K562 (cell line): Measurements from ENCODE around the gene SMPDL3B. TPM values are rescaled to one million over a fixed set of nuclear protein-coding genes. Genes with fewer than 3 reads are reported as not detected.

Experiments used
- ATAC-seq: fragments of 200-7000 bp; cut with Tn5 transposase; 3 replicates; pipeline ENCODE4 v1.9.1; 2020; ENCODE audit warnings: moderate library complexity
- BruUV-seq: library from RNA; stranded (reverse); fragments of 400-500 nt; replicated peaks from 2 replicates; lab custom pipeline; 2021; lab: Mats Ljungman, UMichigan
- CTCF ChIA-PET: fragments of 300-600 bp; formaldehyde crosslinking; extraction: SDS; loops from one replicate; lab custom pipeline; 2021; ENCODE audit warnings: low intra/inter-chr PET ratio; lab: Yijun Ruan, JAX
- POLR2A ChIA-PET: fragments of 300-600, 350-650 bp; sonication (Branson Sonifier 250); formaldehyde crosslinking; extraction: SDS; loops from one replicate; lab custom pipeline; 2021; ENCODE audit warnings: antibody characterized with exemption, inconsistent platforms; lab: Yijun Ruan, JAX
- DNase-seq, 4 experiments: peaks; one replicate each; pipeline versions ENCODE4 v3.0.0 to v3.0.0-alpha.2; 2011 to 2018; ENCODE audit warnings: low spot score in 3 of 4, mixed read lengths in 3 of 4; ENCODE audit errors: extremely low read depth in 1 of 4
- FAIRE-seq: peaks from 2 replicates; lab custom pipeline; 2011; peaks lifted over from hg19 to GRCh38; lab: Jason Lieb, UNC
- H2AFZ ChIP-seq: 2 replicates; pipeline ENCODE4 v1.6.0; 2011; ENCODE audit warnings: low read depth, low read length, control low read depth, inconsistent platforms
- H3K27ac ChIP-seq: fragments of 200-600 bp; 3 replicates; pipeline ENCODE4 v1.8.0; 2011; ENCODE audit warnings: low read depth, mild to moderate bottlenecking, control low read depth, inconsistent platforms, low read length, moderate library complexity, mixed read lengths; ENCODE audit errors: extremely low read depth
- H3K27me3 ChIP-seq, 2 experiments: fragments of 300-600 bp in 1 of 2; 2 replicates in 1 of 2; 3 replicates in 1 of 2; pipeline versions ENCODE4 v1.6.0 to v1.8.0; 2011; ENCODE audit warnings: inconsistent platforms in 2 of 2, low read length in 2 of 2, mild to moderate bottlenecking in 1 of 2, mixed read lengths in 1 of 2, moderate library complexity in 1 of 2; ENCODE audit not compliant: control insufficient read depth in 2 of 2, insufficient read depth in 2 of 2
- H3K36me3 ChIP-seq: fragments of 300-600 bp; 3 replicates; pipeline ENCODE4 v1.8.0; 2011; ENCODE audit warnings: mild to moderate bottlenecking, low read length, inconsistent platforms; ENCODE audit not compliant: control insufficient read depth, insufficient read depth
- H3K4me1 ChIP-seq, 2 experiments: fragments of 200-600 bp in 1 of 2; replicated peaks in 1 of 2; 2 replicates in 1 of 2; 3 replicates in 1 of 2; pipeline versions ENCODE4 v1.5.1 to v1.8.0; 2011; ENCODE audit warnings: inconsistent platforms in 2 of 2, low read length in 2 of 2, mild to moderate bottlenecking in 1 of 2, mixed read lengths in 1 of 2, moderate library complexity in 1 of 2; ENCODE audit not compliant: control insufficient read depth in 2 of 2, insufficient read depth in 2 of 2
- H3K4me2 ChIP-seq: 2 replicates; pipeline ENCODE4 v1.6.1; 2011; ENCODE audit warnings: low read length, control low read depth, inconsistent platforms, mixed read lengths; ENCODE audit not compliant: insufficient read depth
- H3K4me3 ChIP-seq: fragments of 200-600 bp; sonication (generic), shearing (Covaris generic); 2 replicates; pipeline ENCODE4 v1.5.1; 2016; ENCODE audit warnings: control low read depth, inconsistent platforms
- H3K79me2 ChIP-seq: fragments of 200-600 bp; 3 replicates; pipeline ENCODE4 v1.8.0; 2011; ENCODE audit warnings: low read length, inconsistent platforms; ENCODE audit not compliant: control insufficient read depth, insufficient read depth
- H3K9ac ChIP-seq, 2 experiments: 2 replicates each; pipeline versions ENCODE4 v1.6.0 to v1.6.1; 2011; ENCODE audit warnings: low read depth in 2 of 2, low read length in 2 of 2, control low read depth in 1 of 2, inconsistent platforms in 1 of 2, mild to moderate bottlenecking in 1 of 2, mixed read lengths in 1 of 2; ENCODE audit not compliant: insufficient read depth in 1 of 2
- H3K9me1 ChIP-seq: one replicate; pipeline ENCODE4 v1.6.0; 2011; ENCODE audit warnings: inconsistent platforms, mild to moderate bottlenecking, low read length, moderate library complexity; ENCODE audit not compliant: control insufficient read depth, insufficient read depth
- H3K9me3 ChIP-seq: replicated peaks from 2 replicates; pipeline ENCODE4 v1.5.1; 2011; ENCODE audit warnings: low read depth, low read length, inconsistent platforms; ENCODE audit not compliant: control insufficient read depth, insufficient read depth
- H4K20me1 ChIP-seq: replicated peaks from 2 replicates; pipeline ENCODE4 v1.6.1; 2011; ENCODE audit warnings: low read length, inconsistent platforms, mixed read lengths; ENCODE audit not compliant: control insufficient read depth, insufficient read depth
- ARID3B ChIP-seq: fragments of 250-450 bp; sonication (Bioruptor Pico); IDR thresholded peaks from 2 replicates; pipeline ENCODE4 v1.4.0; 2020; ENCODE audit warnings: borderline replicate concordance
- E2F6 ChIP-seq, 2 experiments: IDR thresholded peaks; 2 replicates each; pipeline ENCODE4 v1.6.1; 2011; ENCODE audit warnings: borderline replicate concordance in 1 of 2, control low read depth in 1 of 2, low read depth in 1 of 2, low read length in 1 of 2, mild to moderate bottlenecking in 1 of 2, mixed read lengths in 1 of 2, moderate library complexity in 1 of 2; ENCODE audit not compliant: insufficient read depth in 1 of 2, insufficient read length in 1 of 2, poor library complexity in 1 of 2, severe bottlenecking in 1 of 2; ENCODE audit errors: extremely low read depth in 1 of 2
- KAT7 ChIP-seq: sonication (generic); formaldehyde crosslinking; IDR thresholded peaks from 2 replicates; pipeline ENCODE4 v1.8.0; 2022; ENCODE audit warnings: missing genetic modification reagents, mild to moderate bottlenecking, borderline replicate concordance
- RFX1 ChIP-seq: fragments of 450-650 bp; IDR thresholded peaks from 2 replicates; pipeline ENCODE4 v1.6.1; 2016; ENCODE audit warnings: mild to moderate bottlenecking, moderate library complexity
- ZNF639 ChIP-seq, 2 experiments: fragments of 200-800 bp in 1 of 2; sonication (Bioruptor generic) in 1 of 2; sonication (generic) in 1 of 2; formaldehyde crosslinking in 1 of 2; IDR thresholded peaks in 1 of 2; conservative IDR thresholded peaks in 1 of 2; 2 replicates each; pipeline versions ENCODE4 v1.5.0 to v1.6.1; 2016 to 2020; ENCODE audit warnings: missing compliant biosample characterization in 1 of 2, missing genetic modification characterization in 1 of 2, missing genetic modification reagents in 1 of 2
- WGBS: fragments of 100-300 bp; shearing (Covaris generic); methylation state at CpG from one replicate; pipeline ENCODE4 v1.1.6; 2016; ENCODE audit warnings: low coverage, mixed read lengths; ENCODE audit not compliant: insufficient coverage; ENCODE audit errors: missing lambda C conversion rate; 5-methylcytosine and 5-hydroxymethylcytosine counted together
- in situ Hi-C: fragments of 300-500 bp; cut with MboI; formaldehyde crosslinking; loops from 4 replicates; pipeline ENCODE4 v1.15.0; 2018; ENCODE audit warnings: inconsistent platforms, mixed read lengths
- intact Hi-C: fragments of 100-400 bp; cut with micrococcal nuclease; formaldehyde crosslinking; loops from 2 replicates; pipeline ENCODE4 v1.14.2; 2022
- polyA plus RNA-seq, 8 experiments: library from polyadenylated mRNA; depleted of rRNA in 4 of 8; stranded (reverse) in 5 of 8; unstranded in 3 of 8; fragments of >200 nt; fragmentation: Nextera tagmentation in 2 of 8; fragmentation: Illumina TruSeq in 1 of 8; extraction: Ambion mirVana in 2 of 8; extraction: Trizol in 1 of 8; gene quantifications; 2 replicates each; pipeline versions ENCODE4 v1.2.1 to v1.2.3, GENCODE V29; 2011 to 2014; ENCODE audit warnings: inconsistent platforms in 1 of 8, missing spikeins in 1 of 8
- total RNA-seq, 7 experiments: library from RNA; depleted of rRNA in 6 of 7; stranded (reverse); fragments of >200 nt in 6 of 7; fragmentation: Illumina TruSeq in 2 of 7; extraction: Trizol in 2 of 7; gene quantifications; 2 replicates each; pipeline versions ENCODE4 v1.2.1 to v1.2.3, GENCODE V29; 2011 to 2021; ENCODE audit warnings: low replicate concordance in 1 of 7

Gene SMPDL3B
- total and polyA plus RNA-seq, 9 of the 15 experiments (the other 6 are each of a cell fraction or from before 2014, with no cell fraction given) = 0.07 to 1.2 (median 0.73) TPM

GRCh38 chr1:27980216-27980845 lies 45.5 kb downstream of the SMPDL3B start (continued):
- no peak for TF ChIP-seq ZNF639 (CRISPR knock-in tag; conservative IDR thresholded peaks at IDR 0.05 in 1 of 2, IDR thresholded peaks at IDR 0.05 in 1 of 2)
- no peak for TF ChIP-seq E2F6 (IDR thresholded peaks at IDR 0.05; ENCODE audit: borderline replicate concordance in 1 of 2, extremely low read depth in 1 of 2, insufficient read depth in 1 of 2, insufficient read length in 1 of 2, low read depth in 1 of 2, low read length in 1 of 2, poor library complexity in 1 of 2, severe bottlenecking in 1 of 2)
- no peak for TF ChIP-seq KAT7 (CRISPR knock-in tag)

GRCh38 chr1:27981145-27981544 lies 46.3 kb downstream of the SMPDL3B start:
- Histone ChIP-seq H2AFZ (no peak overlapping the region), H3K36me3 (peaks cover 30% of the 10 kb centered on the region), H3K9me1 (no peaks in the 10 kb centered on the region), H3K4me1 (peaks cover 5 to 18% of the 10 kb centered on the region in 2 experiments; a peak in 4 of 5 replicates), H3K4me2 (no peak overlapping the region), H3K27ac (no peak overlapping the region), H4K20me1 (no peaks in the 10 kb centered on the region), H3K27me3 (no peaks in the 10 kb centered on the region), H3K4me3 (no peak overlapping the region), H3K79me2 (no peaks in the 10 kb centered on the region), H3K9ac (no peak overlapping the region), H3K9me3 (no peaks in the 10 kb centered on the region)
- TF ChIP-seq RFX1 (peak; percentile 43; the same call in 1 of the 2 replicates), ARID3B (CRISPR knock-in tag) (no peak)
- 68% methylated on average over 3 of the region's 3 CpGs for WGBS
- ATAC-seq (peak; percentile 14; the same call in 1 of the 3 replicates), FAIRE-seq (no peak), DNase-seq (peak in 1 of 4 experiments; percentile 3)
- in situ Hi-C loops (no loop called here), intact Hi-C loops (no loop called here)
- ChIA-PET CTCF (interaction anchor here (2.6 to 2.7 kb wide), 2 partner anchors 41 to 124 kb away, joined by 11 to 44 read pairs; no protein-coding TSS in a partner anchor), POLR2A (interaction anchor here (3.0 kb wide), 1 partner anchor 10 kb away, joined by 13 read pairs; no protein-coding TSS in a partner anchor)
- BruUV-seq = no TSS peak
